HL-60 (cell line): ENCODE measurements around the gene ARV1.
"Not testable (repeated sequence)": the region's sequence is repeated elsewhere in the genome, so short reads cannot be mapped to it uniquely, and the experiment has no call there.

ENCODE experiments used
- DNase-seq, 2 experiments: peaks; one replicate each; pipeline ENCODE4 v3.0.0-alpha.2; 2010 to 2020; ENCODE audit warnings: low read depth in 1 of 2, low spot score in 1 of 2
- H3K27ac ChIP-seq: fragments of 250-450 bp; sonication (Bioruptor Pico); replicated peaks from 2 replicates; pipeline ENCODE4 v1.5.1; 2020; ENCODE audit warnings: mild to moderate bottlenecking, moderate library complexity
- H3K27me3 ChIP-seq: fragments of 250-450 bp; sonication (Bioruptor Pico); 2 replicates; pipeline ENCODE4 v1.5.1; 2021; ENCODE audit warnings: mild to moderate bottlenecking, moderate library complexity; ENCODE audit not compliant: insufficient read depth, poor library complexity, severe bottlenecking
- H3K4me3 ChIP-seq: replicated peaks from 2 replicates; pipeline ENCODE4 v1.5.1; 2011; ENCODE audit warnings: mild to moderate bottlenecking, control low read depth, low read length; ENCODE audit not compliant: insufficient read depth
- GABPA ChIP-seq: IDR thresholded peaks from 2 replicates; pipeline ENCODE4 v1.6.1; 2012; ENCODE audit warnings: low read depth
- POLR2AphosphoS5 ChIP-seq: IDR thresholded peaks from 2 replicates; pipeline ENCODE4 v1.6.1; 2012; ENCODE audit warnings: low read depth
- SPI1 ChIP-seq: IDR thresholded peaks from 2 replicates; pipeline ENCODE4 v1.6.1; 2012; ENCODE audit warnings: low read depth, mild to moderate bottlenecking, borderline replicate concordance
- TF ChIP-seq, protein P1 (sequence below): IDR thresholded peaks from one replicate; pipeline ENCODE4 v1.5.1; 2011; ENCODE audit warnings: low read length, control low read depth, inconsistent platforms; ENCODE audit not compliant: insufficient read depth
- TF ChIP-seq, protein P2 (sequence below): IDR thresholded peaks from 2 replicates; pipeline ENCODE4 v1.6.1; 2012; ENCODE audit warnings: low read depth; ENCODE audit not compliant: insufficient replicate concordance

Gene ARV1

DNA sequence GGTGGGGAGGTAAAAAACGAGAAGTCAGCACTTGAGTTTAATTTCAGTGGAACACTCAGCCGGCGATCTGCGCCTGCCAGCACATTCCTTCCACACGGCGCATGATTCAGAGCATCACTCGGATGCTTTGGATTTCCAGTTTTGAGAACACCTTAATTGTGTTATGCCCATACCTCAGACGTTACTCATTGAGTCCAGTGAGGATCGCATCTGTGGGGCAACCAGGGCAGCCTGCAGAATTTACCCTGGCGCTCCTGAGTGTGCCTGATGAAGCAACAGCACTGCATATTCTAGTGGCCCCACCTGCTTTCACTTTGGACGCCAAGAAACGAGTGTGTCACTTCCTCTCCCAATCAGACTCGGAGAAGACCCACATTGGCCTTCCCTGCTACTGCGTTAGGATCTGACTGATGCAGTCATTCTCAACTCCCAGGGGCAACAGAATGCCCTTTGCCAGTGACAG lies 41.3 kb downstream of the ARV1 start:
- H3K4me3 ChIP-seq: peak overlapping the region; percentile 5; the same call in 1 of the 2 replicates
- DNase-seq: peak; percentile 47 to 68
- H3K27ac ChIP-seq: no peak overlapping the region

DNA sequence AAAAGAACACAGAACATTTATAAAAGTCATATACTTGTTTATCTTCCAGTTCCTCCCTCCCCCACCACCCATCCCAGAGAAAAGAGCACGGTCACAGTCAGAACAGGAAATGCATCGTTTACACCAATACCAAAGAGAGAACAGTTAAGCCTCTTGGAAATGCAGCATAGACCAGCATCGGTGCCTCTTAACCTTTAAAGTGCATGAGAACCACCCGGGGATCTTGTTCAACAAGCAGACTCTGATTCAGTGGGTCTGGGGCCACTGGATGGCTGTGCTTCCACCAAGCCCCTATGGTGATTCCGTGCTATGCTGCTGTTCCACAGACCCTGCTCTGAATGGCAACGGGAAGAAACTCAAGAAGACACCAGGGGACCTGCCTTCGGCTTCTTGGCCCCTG lies 41.9 kb downstream of the ARV1 start:
- TF ChIP-seq, protein P1, sequence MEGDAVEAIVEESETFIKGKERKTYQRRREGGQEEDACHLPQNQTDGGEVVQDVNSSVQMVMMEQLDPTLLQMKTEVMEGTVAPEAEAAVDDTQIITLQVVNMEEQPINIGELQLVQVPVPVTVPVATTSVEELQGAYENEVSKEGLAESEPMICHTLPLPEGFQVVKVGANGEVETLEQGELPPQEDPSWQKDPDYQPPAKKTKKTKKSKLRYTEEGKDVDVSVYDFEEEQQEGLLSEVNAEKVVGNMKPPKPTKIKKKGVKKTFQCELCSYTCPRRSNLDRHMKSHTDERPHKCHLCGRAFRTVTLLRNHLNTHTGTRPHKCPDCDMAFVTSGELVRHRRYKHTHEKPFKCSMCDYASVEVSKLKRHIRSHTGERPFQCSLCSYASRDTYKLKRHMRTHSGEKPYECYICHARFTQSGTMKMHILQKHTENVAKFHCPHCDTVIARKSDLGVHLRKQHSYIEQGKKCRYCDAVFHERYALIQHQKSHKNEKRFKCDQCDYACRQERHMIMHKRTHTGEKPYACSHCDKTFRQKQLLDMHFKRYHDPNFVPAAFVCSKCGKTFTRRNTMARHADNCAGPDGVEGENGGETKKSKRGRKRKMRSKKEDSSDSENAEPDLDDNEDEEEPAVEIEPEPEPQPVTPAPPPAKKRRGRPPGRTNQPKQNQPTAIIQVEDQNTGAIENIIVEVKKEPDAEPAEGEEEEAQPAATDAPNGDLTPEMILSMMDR: no peak
- TF ChIP-seq, protein P2, sequence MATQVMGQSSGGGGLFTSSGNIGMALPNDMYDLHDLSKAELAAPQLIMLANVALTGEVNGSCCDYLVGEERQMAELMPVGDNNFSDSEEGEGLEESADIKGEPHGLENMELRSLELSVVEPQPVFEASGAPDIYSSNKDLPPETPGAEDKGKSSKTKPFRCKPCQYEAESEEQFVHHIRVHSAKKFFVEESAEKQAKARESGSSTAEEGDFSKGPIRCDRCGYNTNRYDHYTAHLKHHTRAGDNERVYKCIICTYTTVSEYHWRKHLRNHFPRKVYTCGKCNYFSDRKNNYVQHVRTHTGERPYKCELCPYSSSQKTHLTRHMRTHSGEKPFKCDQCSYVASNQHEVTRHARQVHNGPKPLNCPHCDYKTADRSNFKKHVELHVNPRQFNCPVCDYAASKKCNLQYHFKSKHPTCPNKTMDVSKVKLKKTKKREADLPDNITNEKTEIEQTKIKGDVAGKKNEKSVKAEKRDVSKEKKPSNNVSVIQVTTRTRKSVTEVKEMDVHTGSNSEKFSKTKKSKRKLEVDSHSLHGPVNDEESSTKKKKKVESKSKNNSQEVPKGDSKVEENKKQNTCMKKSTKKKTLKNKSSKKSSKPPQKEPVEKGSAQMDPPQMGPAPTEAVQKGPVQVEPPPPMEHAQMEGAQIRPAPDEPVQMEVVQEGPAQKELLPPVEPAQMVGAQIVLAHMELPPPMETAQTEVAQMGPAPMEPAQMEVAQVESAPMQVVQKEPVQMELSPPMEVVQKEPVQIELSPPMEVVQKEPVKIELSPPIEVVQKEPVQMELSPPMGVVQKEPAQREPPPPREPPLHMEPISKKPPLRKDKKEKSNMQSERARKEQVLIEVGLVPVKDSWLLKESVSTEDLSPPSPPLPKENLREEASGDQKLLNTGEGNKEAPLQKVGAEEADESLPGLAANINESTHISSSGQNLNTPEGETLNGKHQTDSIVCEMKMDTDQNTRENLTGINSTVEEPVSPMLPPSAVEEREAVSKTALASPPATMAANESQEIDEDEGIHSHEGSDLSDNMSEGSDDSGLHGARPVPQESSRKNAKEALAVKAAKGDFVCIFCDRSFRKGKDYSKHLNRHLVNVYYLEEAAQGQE: no peak
- TF ChIP-seq SPI1 (no peak), GABPA (no peak), POLR2AphosphoS5 (no peak)
- Histone ChIP-seq H3K27ac (no peak overlapping the region), H3K4me3 (no peak overlapping the region), H3K27me3 (no peaks in the 10 kb centered on the region)
- DNase-seq: no peak

More for the DNA sequence above, 41.3 kb downstream of the ARV1 start:
- H3K27me3 ChIP-seq: no peaks in the 10 kb centered on the region
- TF ChIP-seq SPI1: peak; percentile 38
- TF ChIP-seq, protein P1: no peak
- TF ChIP-seq POLR2AphosphoS5: no peak

DNA sequence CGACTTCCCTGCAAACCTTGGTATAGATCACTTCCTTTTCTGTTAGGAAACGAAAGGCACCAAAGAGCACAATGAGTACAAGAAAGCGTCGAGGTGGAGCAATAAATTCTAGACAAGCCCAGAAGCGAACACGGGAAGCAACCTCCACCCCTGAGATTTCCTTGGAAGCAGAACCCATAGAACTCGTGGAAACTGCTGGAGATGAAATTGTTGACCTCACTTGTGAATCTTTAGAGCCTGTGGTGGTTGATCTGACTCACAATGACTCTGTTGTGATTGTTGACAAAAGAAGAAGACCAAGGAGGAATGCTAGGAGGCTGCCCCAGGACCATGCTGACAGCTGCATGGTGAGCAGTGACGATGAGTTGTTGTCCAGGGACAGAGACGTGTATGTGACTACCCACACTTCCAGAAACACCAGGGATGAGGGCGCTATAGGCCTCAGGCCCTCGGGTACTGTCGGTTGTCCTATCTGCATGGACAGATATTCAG lies 42.7 kb downstream of the ARV1 start:
- no peaks in the 10 kb centered on the region for H3K27me3 ChIP-seq
- H3K4me3 ChIP-seq: no peak overlapping the region
- no peak for TF ChIP-seq POLR2AphosphoS5
- no peak for TF ChIP-seq SPI1
- TF ChIP-seq, protein P2: no peak
- TF ChIP-seq GABPA: no peak
- TF ChIP-seq, protein P1: no peak
- H3K27ac ChIP-seq: no peak overlapping the region
- DNase-seq: no peak

DNA sequence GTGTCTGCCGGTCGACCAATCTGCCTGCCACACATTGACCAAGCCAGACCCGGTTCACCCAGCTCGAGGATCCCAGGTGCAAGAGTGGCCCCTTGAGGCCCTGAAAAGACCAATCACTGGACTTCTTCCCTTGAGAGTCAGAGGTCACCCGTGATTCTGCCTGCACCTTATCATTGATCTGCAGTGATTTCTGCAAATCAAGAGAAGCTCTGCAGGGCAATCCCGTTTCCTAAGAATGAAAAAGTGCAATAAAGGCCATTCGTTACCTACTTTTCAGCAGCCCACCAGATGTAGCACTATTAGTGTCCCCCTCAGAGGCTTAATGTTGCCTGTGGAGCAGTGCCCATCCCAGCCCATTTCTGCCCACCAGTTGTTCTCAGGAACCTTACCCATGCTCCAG lies 43.6 kb downstream of the ARV1 start:
- H3K4me3 ChIP-seq, H3K27ac ChIP-seq, DNase-seq, H3K27me3 ChIP-seq: not testable (repeated sequence)
